B cell (primary cell): Measurements from ENCODE around the gene G6PC3. TPM values are rescaled to one million over a fixed set of nuclear protein-coding genes. Genes with fewer than 3 reads are reported as not detected.
A peak's percentile ranks its signal among the peaks of the same experiment; 100 is the strongest.

Experiments
- ATAC-seq: fragments of 200-7000 bp; cut with Tn5 transposase; one replicate; pipeline ENCODE4 v1.10.0; 2021; ENCODE audit warnings: low read depth, mild to moderate bottlenecking, moderate number of reproducible peaks, moderate library complexity
- CTCF ChIA-PET: fragments of 350-600 bp; sonication (Branson Sonifier 250); formaldehyde crosslinking; loops from one replicate; lab custom pipeline; 2021; ENCODE audit warnings: antibody characterized with exemption, inconsistent platforms; lab: Charles Lee
- POLR2A ChIA-PET: fragments of 350-600 bp; sonication (Branson Sonifier 250); formaldehyde crosslinking; loops from one replicate; lab custom pipeline; 2021; ENCODE audit warnings: antibody characterized with exemption; lab: Charles Lee
- DNase-seq: peaks from one replicate; pipeline ENCODE4 v3.0.0; 2013
- H2AFZ ChIP-seq: 2 replicates; pipeline ENCODE4 v1.6.1; 2012; ENCODE audit warnings: mild to moderate bottlenecking, low read depth, low read length; ENCODE audit not compliant: insufficient read depth, poor library complexity, severe bottlenecking
- H3K27ac ChIP-seq, 2 donors: 1 replicate in 1 of 2; 2 replicates in 1 of 2; pipeline ENCODE4 v1.5.1; 2012 to 2013; ENCODE audit warnings: low read length in 2 of 2, mild to moderate bottlenecking in 2 of 2, moderate library complexity in 1 of 2
- H3K27me3 ChIP-seq, 4 experiments: fragments of 200-600 bp in 1 of 4; sonication (generic) in 1 of 4; replicated peaks in 1 of 4; 1 replicate in 2 of 4; 2 replicates in 2 of 4; pipeline versions ENCODE4 v1.6.1 to v1.7.0; 2013 to 2016; ENCODE audit warnings: low read length in 3 of 4, mild to moderate bottlenecking in 2 of 4, mixed read lengths in 1 of 4, moderate library complexity in 1 of 4; ENCODE audit not compliant: insufficient read depth in 4 of 4, control insufficient read depth in 3 of 4; ENCODE audit errors: control extremely low read depth in 1 of 4
- H3K36me3 ChIP-seq, 2 experiments: replicated peaks in 1 of 2; 1 replicate in 1 of 2; 2 replicates in 1 of 2; pipeline versions ENCODE4 v1.6.1 to v1.7.1; 2013; ENCODE audit warnings: low read length in 1 of 2; ENCODE audit not compliant: insufficient read depth in 2 of 2, control insufficient read depth in 1 of 2; ENCODE audit errors: control extremely low read depth in 1 of 2, extremely low read depth in 1 of 2
- H3K4me1 ChIP-seq, 2 donors: fragments of 200-600 bp in 1 of 2; sonication (generic) in 1 of 2; 1 replicate in 1 of 2; 2 replicates in 1 of 2; pipeline versions ENCODE4 v1.5.1 to v1.6.1; 2013 to 2017; ENCODE audit warnings: low read length in 2 of 2; ENCODE audit not compliant: control insufficient read depth in 2 of 2, insufficient read depth in 2 of 2
- H3K4me2 ChIP-seq: replicated peaks from 2 replicates; pipeline ENCODE3; 2012; ENCODE audit warnings: mild to moderate bottlenecking, low read depth, low read length; ENCODE audit not compliant: poor library complexity, severe bottlenecking
- H3K4me3 ChIP-seq, 5 experiments: fragments of 200-600 bp in 1 of 5; sonication (generic) in 1 of 5; 1 replicate in 3 of 5; 2 replicates in 2 of 5; pipeline versions ENCODE4 v1.5.1 to v1.7.0; 2011 to 2016; ENCODE audit warnings: low read length in 4 of 5, mild to moderate bottlenecking in 4 of 5, low read depth in 2 of 5, control low read depth in 1 of 5, moderate library complexity in 1 of 5; ENCODE audit not compliant: insufficient read depth in 1 of 5; ENCODE audit errors: control extremely low read depth in 1 of 5, extremely low read depth in 1 of 5
- H3K79me2 ChIP-seq: fragments of 200-600 bp; sonication (generic); one replicate; pipeline ENCODE4 v1.6.0; 2016; ENCODE audit warnings: low read length; ENCODE audit not compliant: control insufficient read depth, insufficient read depth
- H3K9ac ChIP-seq: fragments of 200-600 bp; sonication (generic); 2 replicates; pipeline ENCODE4 v1.6.1; 2017; ENCODE audit warnings: mild to moderate bottlenecking, low read length, moderate library complexity
- H3K9me3 ChIP-seq, 3 donors: one replicate each; pipeline versions ENCODE4 v1.6.1 to v1.7.1; 2013; ENCODE audit warnings: low read length in 2 of 3; ENCODE audit not compliant: control insufficient read depth in 2 of 3, insufficient read depth in 1 of 3; ENCODE audit errors: control extremely low read depth in 1 of 3
- H4K20me1 ChIP-seq: 2 replicates; pipeline ENCODE4 v1.6.0; 2012; ENCODE audit warnings: mild to moderate bottlenecking, low read length; ENCODE audit not compliant: insufficient read depth, control insufficient read depth, poor library complexity, severe bottlenecking
- H3K27ac Mint-ChIP-seq: one replicate; pipeline ENCODE4 v1.8.0; 2021; ENCODE audit warnings: mixed read lengths
- H3K27me3 Mint-ChIP-seq: one replicate; pipeline ENCODE4 v1.8.0; 2021; ENCODE audit warnings: mixed read lengths
- H3K4me1 Mint-ChIP-seq: one replicate; pipeline ENCODE4 v1.8.0; 2021; ENCODE audit warnings: mixed read lengths
- H3K4me3 Mint-ChIP-seq: one replicate; pipeline ENCODE4 v1.8.0; 2021; ENCODE audit warnings: mixed read lengths
- H3K9me3 Mint-ChIP-seq: one replicate; pipeline ENCODE4 v1.8.0; 2022; ENCODE audit warnings: mixed read lengths; ENCODE audit not compliant: insufficient read depth
- CTCF ChIP-seq: fragments of 200-600 bp; IDR thresholded peaks from one replicate; pipeline ENCODE4 v1.8.0; 2022; ENCODE audit warnings: antibody characterized with exemption, mild to moderate bottlenecking
- EZH2 ChIP-seq: IDR thresholded peaks from 2 replicates; pipeline ENCODE4 v1.6.1; 2012; ENCODE audit warnings: borderline replicate concordance, low read depth, mild to moderate bottlenecking, moderate library complexity, low read length; ENCODE audit not compliant: insufficient read depth, poor library complexity, severe bottlenecking
- WGBS: methylation state at CpG from one replicate; pipeline ENCODE4 v1.1.5; 2013; ENCODE audit warnings: missing lambda C conversion rate; ENCODE audit not compliant: insufficient coverage; 5-methylcytosine and 5-hydroxymethylcytosine counted together
- intact Hi-C: fragments of 100-400 bp; cut with micrococcal nuclease; formaldehyde crosslinking; loops from one replicate; pipeline ENCODE4 v1.10.0; 2022
- polyA plus RNA-seq: library from polyadenylated mRNA; depleted of rRNA; stranded (reverse); fragments of >200 nt; gene quantifications from 2 replicates; pipeline ENCODE4 v1.2.3, GENCODE V29; 2012
- total RNA-seq, 2 donors: library from RNA; stranded (reverse); fragments of 120-200 nt in 1 of 2; gene quantifications; 1 replicate in 1 of 2; 2 replicates in 1 of 2; pipeline versions ENCODE4 v1.2.3 to v1.2.4, GENCODE V29; 2013 to 2022

Gene G6PC3
- total and polyA plus RNA-seq, 2 donors (not counting 1 experiment from before 2014, with no cell fraction given), result 24.3 to 28.5 TPM

GRCh38 chr17:44123356-44124117 is 53.0 kb downstream of the G6PC3 start, which contains the start of gene HDAC5:
TSS of gene HDAC5 (minus strand) at chr17:44123641. CDS start at chr17:44117515, 6,126 bp downstream.
- peak within 1 kb of the TSS; percentile 71 to 98 (median 85) for H3K4me3 ChIP-seq
- Mint-ChIP-seq H3K27ac (peak within 1 kb of the TSS; percentile 99), H3K27me3 (no peaks in the 10 kb centered on the region), H3K4me3 (peak within 1 kb of the TSS; percentile 95), H3K9me3 (no peaks in the 10 kb centered on the region), H3K4me1 (peaks cover 45% of the 10 kb centered on the region)
- H2AFZ ChIP-seq, result peak within 1 kb of the TSS; percentile 93
- POLR2A ChIA-PET, result interaction anchor here (0.5 to 1.6 kb wide), 12 partner anchors 9 to 446 kb away, joined by 3 to 11 read pairs (median 4); partner anchors contain the start of genes G6PC3, GRN, TMEM101 and TMUB2
- peaks cover 41% of the 10 kb centered on the region for H4K20me1 ChIP-seq
- H3K79me2 ChIP-seq, result peaks cover 64% of the 10 kb centered on the region
- intact Hi-C loops, result loop anchor here (1.0 kb wide), 3 partner anchors 18 to 63 kb away; partner anchors contain the start of genes G6PC3, HROB and TMUB2
- TF ChIP-seq EZH2, result no peak
- TF ChIP-seq CTCF, result peak; percentile 76
- no peaks in the 10 kb centered on the region for H3K9me3 ChIP-seq
- H3K4me1 ChIP-seq, result peaks cover 18 to 26% of the 10 kb centered on the region in 2 donors
- H3K4me2 ChIP-seq, result peak within 1 kb of the TSS; percentile 99
- DNase-seq (peak; percentile 95), ATAC-seq (peak; percentile 97)
- peak within 1 kb of the TSS; percentile 91 for H3K9ac ChIP-seq
- CTCF ChIA-PET, result interaction anchor here (0.7 to 2.2 kb wide), 22 partner anchors 11 to 240 kb away, joined by 3 to 16 read pairs (median 5); partner anchors contain the start of genes FAM171A2, G6PC3, GRN and HROB
- under 1% methylated on average over 54 of the region's 78 CpGs for WGBS
- peaks cover 0 to 1% of the 10 kb centered on the region in 2 experiments for H3K36me3 ChIP-seq
- H3K27ac ChIP-seq, result peak within 1 kb of the TSS; percentile 43 to 90
- H3K27me3 ChIP-seq, result no peaks in the 10 kb centered on the region
